GM18951 (cell line): Measurements from ENCODE around the gene RAX2.
A peak's percentile ranks its signal among the peaks of the same experiment; 100 is the strongest.
"Not testable (repeated sequence)": the region's sequence is repeated elsewhere in the genome, so short reads cannot be mapped to it uniquely, and the experiment has no call there.

Source experiments
- POLR2A ChIP-seq: IDR thresholded peaks from 4 replicates; pipeline ENCODE4 v1.6.1; 2011; ENCODE audit warnings: mild to moderate bottlenecking; ENCODE audit not compliant: insufficient read length, insufficient read depth; ENCODE audit errors: extremely low read depth
- in situ Hi-C: fragments of 300-500 bp; cut with MboI; formaldehyde crosslinking; loops from one replicate; pipeline ENCODE4 v1.12.0; 2022; ENCODE audit warnings: low sequenced_read_pairs, mixed read lengths, inconsistent platforms; ENCODE audit not compliant: unreplicated experiment

RAX2 gene

GRCh38 chr19:3765121-3765520 is 6.9 kb downstream of the RAX2 start:
- TF ChIP-seq POLR2A, result no peak

GRCh38 chr19:3762501-3763459 is 9.2 kb downstream of the RAX2 start, which contains the start of gene MRPL54:
Gene MRPL54, plus strand, starts transcription at chr19:3762682. Its CDS starts 19 bp downstream, at chr19:3762701.
- in situ Hi-C loops, result no loop called here
- TF ChIP-seq POLR2A, result peak; percentile 84

More at GRCh38 chr19:3765121-3765520, 6.9 kb downstream of the RAX2 start:
- in situ Hi-C loops, result no loop called here

GRCh38 chr19:3762130-3762473 is 9.9 kb downstream of the RAX2 start:
- in situ Hi-C loops, result no loop called here
- no peak for TF ChIP-seq POLR2A

GRCh38 chr19:3761382-3762129 is 10.5 kb downstream of the RAX2 start, which contains the start of gene APBA3:
Gene APBA3, minus strand, starts transcription at chr19:3761692. Its CDS starts 1,428 bp downstream, at chr19:3760264.
- in situ Hi-C loops, result no loop called here
- peak; percentile 95 for TF ChIP-seq POLR2A

GRCh38 chr19:3760871-3761361 is 11.1 kb downstream of the RAX2 start:
- TF ChIP-seq POLR2A, result no peak

GRCh38 chr19:3759482-3760254 is 12.4 kb downstream of the RAX2 start:
- TF ChIP-seq POLR2A, result no peak
- in situ Hi-C loops, result no loop called here

More at GRCh38 chr19:3760871-3761361, 11.1 kb downstream of the RAX2 start:
- in situ Hi-C loops, result no loop called here

- in situ Hi-C loops, result not testable (repeated sequence)
Observed at GRCh38 chr19:3758297-3758696, 13.7 kb downstream of the RAX2 start.

- in situ Hi-C loops, result not testable (repeated sequence)
Observed at GRCh38 chr19:3757705-3758104, 14.3 kb downstream of the RAX2 start.

GRCh38 chr19:3753631-3754410 is 18.2 kb downstream of the RAX2 start:
- in situ Hi-C loops, result no loop called here
- TF ChIP-seq POLR2A, result no peak

- no peak for TF ChIP-seq POLR2A
Observed at GRCh38 chr19:3752492-3752891, 19.5 kb downstream of the RAX2 start.

GRCh38 chr19:3751236-3751635 is 20.8 kb downstream of the RAX2 start:
- in situ Hi-C loops, result no loop called here
- no peak for TF ChIP-seq POLR2A

More at GRCh38 chr19:3752492-3752891, 19.5 kb downstream of the RAX2 start:
- in situ Hi-C loops, result no loop called here

- in situ Hi-C loops, result no loop called here
- TF ChIP-seq POLR2A, result no peak
Observed at GRCh38 chr19:3750211-3750610, 21.8 kb downstream of the RAX2 start.
